GM12874 (cell line): ENCODE data around the gene RAMP3.

ENCODE experiments used
- CTCF ChIP-seq: IDR thresholded peaks from 2 replicates; pipeline ENCODE4 v1.5.1; 2011; ENCODE audit warnings: low read depth, mild to moderate bottlenecking, control low read depth, low read length, moderate library complexity; ENCODE audit not compliant: insufficient read depth

RAMP3 gene

GRCh38 chr7:45197461-45197860, 39.9 kb downstream of the RAMP3 start:
- no peak for TF ChIP-seq CTCF

- TF ChIP-seq CTCF = no peak
Measured at GRCh38 chr7:45198986-45199385, 41.4 kb downstream of the RAMP3 start.

- TF ChIP-seq CTCF = no peak
Measured at GRCh38 chr7:45199506-45199905, 41.9 kb downstream of the RAMP3 start.

- no peak for TF ChIP-seq CTCF
Measured at GRCh38 chr7:45202625-45203024, 45.0 kb downstream of the RAMP3 start.

GRCh38 chr7:45203036-45203435, 45.4 kb downstream of the RAMP3 start:
- no peak for TF ChIP-seq CTCF

GRCh38 chr7:45203459-45203858, 45.9 kb downstream of the RAMP3 start:
- TF ChIP-seq CTCF = no peak

GRCh38 chr7:45203936-45204445, 46.4 kb downstream of the RAMP3 start:
- no peak for TF ChIP-seq CTCF
